Measurements from ENCODE around the gene PRXL2B.

DNA sequence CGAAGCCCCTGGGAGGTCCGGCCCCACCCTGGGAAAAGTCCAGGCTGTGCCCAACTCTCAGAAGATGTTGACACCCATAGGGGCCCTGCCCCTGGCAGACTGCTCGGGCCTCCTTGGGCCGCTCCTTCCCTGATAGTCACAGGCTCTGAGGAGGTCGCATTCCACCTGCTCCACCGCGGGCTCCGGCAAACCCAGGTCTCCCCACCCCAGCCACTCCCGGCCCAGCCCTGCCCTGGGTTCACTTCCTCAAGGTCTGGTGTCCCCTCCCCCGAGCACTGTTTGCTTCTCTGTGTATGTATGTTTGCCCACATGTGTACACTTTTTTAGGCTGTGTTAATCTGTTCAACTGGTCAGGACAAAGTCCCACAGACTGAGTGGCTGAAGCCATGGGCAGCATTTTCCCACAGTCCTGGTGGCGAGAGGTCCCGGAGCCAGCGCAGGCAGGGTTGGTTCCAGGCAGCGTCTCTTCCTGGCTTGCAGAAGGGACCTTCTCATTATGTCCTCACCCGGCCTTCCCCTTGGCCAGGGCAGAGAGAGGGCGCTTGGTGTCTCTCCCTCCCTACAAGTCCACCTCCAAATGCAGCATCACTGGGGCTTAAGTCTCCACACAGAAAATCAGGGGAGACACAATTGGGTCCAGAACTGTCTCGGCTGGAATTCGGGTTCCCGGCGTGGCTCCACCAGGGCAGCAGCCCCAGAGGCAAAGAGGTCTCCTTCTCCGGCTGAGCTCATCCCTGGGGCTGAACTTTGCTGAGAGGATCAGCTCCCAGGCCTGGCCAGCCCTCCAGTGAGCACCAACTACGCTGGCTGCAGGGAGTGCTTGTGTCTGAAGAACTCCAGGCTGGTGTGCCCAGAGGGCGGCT lies 10.5 kb upstream of the PRXL2B start:
- TF ChIP-seq, protein P1, sequence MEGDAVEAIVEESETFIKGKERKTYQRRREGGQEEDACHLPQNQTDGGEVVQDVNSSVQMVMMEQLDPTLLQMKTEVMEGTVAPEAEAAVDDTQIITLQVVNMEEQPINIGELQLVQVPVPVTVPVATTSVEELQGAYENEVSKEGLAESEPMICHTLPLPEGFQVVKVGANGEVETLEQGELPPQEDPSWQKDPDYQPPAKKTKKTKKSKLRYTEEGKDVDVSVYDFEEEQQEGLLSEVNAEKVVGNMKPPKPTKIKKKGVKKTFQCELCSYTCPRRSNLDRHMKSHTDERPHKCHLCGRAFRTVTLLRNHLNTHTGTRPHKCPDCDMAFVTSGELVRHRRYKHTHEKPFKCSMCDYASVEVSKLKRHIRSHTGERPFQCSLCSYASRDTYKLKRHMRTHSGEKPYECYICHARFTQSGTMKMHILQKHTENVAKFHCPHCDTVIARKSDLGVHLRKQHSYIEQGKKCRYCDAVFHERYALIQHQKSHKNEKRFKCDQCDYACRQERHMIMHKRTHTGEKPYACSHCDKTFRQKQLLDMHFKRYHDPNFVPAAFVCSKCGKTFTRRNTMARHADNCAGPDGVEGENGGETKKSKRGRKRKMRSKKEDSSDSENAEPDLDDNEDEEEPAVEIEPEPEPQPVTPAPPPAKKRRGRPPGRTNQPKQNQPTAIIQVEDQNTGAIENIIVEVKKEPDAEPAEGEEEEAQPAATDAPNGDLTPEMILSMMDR (conservative IDR thresholded peaks at IDR 0.05; ENCODE audit: low read depth in 2 of 2): no peak
- no peak for TF ChIP-seq EZH2 (IDR thresholded peaks at IDR 0.05; ENCODE audit: low read depth, unreplicated experiment)
- no peak for TF ChIP-seq POLR2AphosphoS5 (IDR thresholded peaks at IDR 0.05; ENCODE audit: low read depth)
- no peak for TF ChIP-seq JUNB (IDR thresholded peaks at IDR 0.05; ENCODE audit: unreplicated experiment)
